Measurements from ENCODE around the gene ZC3H18. TPM values are rescaled to one million over a fixed set of nuclear protein-coding genes. Genes with fewer than 3 reads are reported as not detected.

Gene ZC3H18
- total RNA-seq, 5 donors from 2014 or later (not counting 1 experiment from before 2014, with no cell fraction given): 87.0 to 111 (median 91.5) TPM

- Histone ChIP-seq H3K4me1 (ENCODE audit: control insufficient read depth in 1 of 2, extremely low read depth in 1 of 2, insufficient read depth in 2 of 2, low read length in 2 of 2) (peaks cover 0 to 30% of the 10 kb centered on the region in 2 experiments), H3K9me3 (no peaks in the 10 kb centered on the region), H3K27me3 (replicated peaks in 1 of 2; ENCODE audit: control insufficient read depth in 2 of 2, extremely low read depth in 1 of 2, insufficient read depth in 2 of 2, low read length in 1 of 2) (no peaks in the 10 kb centered on the region), H3K4me3 (ENCODE audit: control insufficient read depth in 1 of 2, extremely low read depth in 1 of 2, low read length in 1 of 2) (no peak overlapping the region), H3K36me3 (ENCODE audit: control insufficient read depth in 2 of 2, extremely low read depth in 1 of 2, insufficient read depth in 1 of 2, low read length in 1 of 2) (peaks cover 2 to 4% of the 10 kb centered on the region in 2 donors), H3K27ac (ENCODE audit: low read length) (no peak overlapping the region)
- H3K36me3 Mint-ChIP-seq: peaks cover 5% of the 10 kb centered on the region
- H3K27me3 Mint-ChIP-seq: no peaks in the 10 kb centered on the region
- CTCF ChIA-PET: no interaction called here
- POLR2A ChIA-PET: no interaction called here
- H3K9me3 Mint-ChIP-seq: peaks cover 0 to 2% (median 0%) of the 10 kb centered on the region in 3 donors
- ATAC-seq (replicated peaks in 1 of 4) (peak in 1 of 4 experiments; percentile 5), DNase-seq (no peak)
- 63% methylated on average over 15 of the region's 18 CpGs for WGBS (ENCODE audit: insufficient coverage)
- no peak overlapping the region for H3K4me3 Mint-ChIP-seq
- peak overlapping the region; percentile 39 to 55 for H3K27ac Mint-ChIP-seq
- peaks cover 0 to 13% (median 11%) of the 10 kb centered on the region in 3 donors for H3K4me1 Mint-ChIP-seq
These were observed 45.1 kb upstream of the ZC3H18 start for GRCh38 chr16:88524973-88525662.

GRCh38 chr16:88525663-88525990, 44.6 kb upstream of the ZC3H18 start:
- ChIA-PET CTCF (no interaction called here), POLR2A (no interaction called here)
- no peaks in the 10 kb centered on the region for H3K9me3 ChIP-seq
- no peaks in the 10 kb centered on the region for H3K27me3 ChIP-seq (replicated peaks in 1 of 2; ENCODE audit: control insufficient read depth in 2 of 2, extremely low read depth in 1 of 2, insufficient read depth in 2 of 2, low read length in 1 of 2)
- H3K27ac Mint-ChIP-seq: no peak overlapping the region
- H3K27ac ChIP-seq (ENCODE audit: low read length): no peak overlapping the region
- no peak overlapping the region for H3K4me3 ChIP-seq (ENCODE audit: control insufficient read depth in 1 of 2, extremely low read depth in 1 of 2, low read length in 1 of 2)
- no peaks in the 10 kb centered on the region for H3K9me3 Mint-ChIP-seq
- H3K4me1 ChIP-seq (ENCODE audit: control insufficient read depth in 1 of 2, extremely low read depth in 1 of 2, insufficient read depth in 2 of 2, low read length in 2 of 2): peaks cover 0 to 30% of the 10 kb centered on the region in 2 experiments
- no peaks in the 10 kb centered on the region for H3K27me3 Mint-ChIP-seq
- H3K4me1 Mint-ChIP-seq: peaks cover 0 to 13% (median 11%) of the 10 kb centered on the region in 3 donors
- H3K36me3 ChIP-seq (ENCODE audit: control insufficient read depth in 2 of 2, extremely low read depth in 1 of 2, insufficient read depth in 1 of 2, low read length in 1 of 2): peaks cover 2 to 4% of the 10 kb centered on the region in 2 donors
- no peak for ATAC-seq (replicated peaks in 1 of 4)
- WGBS (ENCODE audit: insufficient coverage): 69% methylated on average over 16 of the region's 17 CpGs
- peaks cover 5% of the 10 kb centered on the region for H3K36me3 Mint-ChIP-seq
- DNase-seq: no peak
- H3K4me3 Mint-ChIP-seq: no peak overlapping the region

GRCh38 chr16:88526008-88526905, 43.9 kb upstream of the ZC3H18 start:
- ATAC-seq (replicated peaks in 1 of 4) (no peak), DNase-seq (no peak)
- Histone ChIP-seq H3K27me3 (replicated peaks in 1 of 2; ENCODE audit: control insufficient read depth in 2 of 2, extremely low read depth in 1 of 2, insufficient read depth in 2 of 2, low read length in 1 of 2) (no peaks in the 10 kb centered on the region), H3K4me3 (ENCODE audit: control insufficient read depth in 1 of 2, extremely low read depth in 1 of 2, low read length in 1 of 2) (no peak overlapping the region), H3K27ac (ENCODE audit: low read length) (no peak overlapping the region), H3K36me3 (ENCODE audit: control insufficient read depth in 2 of 2, extremely low read depth in 1 of 2, insufficient read depth in 1 of 2, low read length in 1 of 2) (peaks cover under 1 to 2% of the 10 kb centered on the region in 2 donors), H3K4me1 (ENCODE audit: control insufficient read depth in 1 of 2, extremely low read depth in 1 of 2, insufficient read depth in 2 of 2, low read length in 2 of 2) (peaks cover 0 to 30% of the 10 kb centered on the region in 2 experiments), H3K9me3 (no peaks in the 10 kb centered on the region)
- Mint-ChIP-seq H3K9me3 (no peaks in the 10 kb centered on the region), H3K27me3 (no peaks in the 10 kb centered on the region), H3K27ac (peak overlapping the region in 1 of 2 donors; percentile 68), H3K4me3 (no peak overlapping the region), H3K4me1 (peaks cover 0 to 13% (median 11%) of the 10 kb centered on the region in 3 donors), H3K36me3 (peaks cover 5% of the 10 kb centered on the region)
- ChIA-PET POLR2A (no interaction called here), CTCF (no interaction called here)
- 83% methylated on average over 26 of the region's 29 CpGs for WGBS (ENCODE audit: insufficient coverage)

- ChIA-PET CTCF (no interaction called here), POLR2A (no interaction called here)
- Histone ChIP-seq H3K9me3 (no peaks in the 10 kb centered on the region), H3K36me3 (ENCODE audit: control insufficient read depth in 2 of 2, extremely low read depth in 1 of 2, insufficient read depth in 1 of 2, low read length in 1 of 2) (peaks cover 0 to 2% of the 10 kb centered on the region in 2 donors), H3K27me3 (replicated peaks in 1 of 2; ENCODE audit: control insufficient read depth in 2 of 2, extremely low read depth in 1 of 2, insufficient read depth in 2 of 2, low read length in 1 of 2) (no peaks in the 10 kb centered on the region), H3K4me3 (ENCODE audit: control insufficient read depth in 1 of 2, extremely low read depth in 1 of 2, low read length in 1 of 2) (no peak overlapping the region), H3K27ac (ENCODE audit: low read length) (no peak overlapping the region), H3K4me1 (ENCODE audit: control insufficient read depth in 1 of 2, extremely low read depth in 1 of 2, insufficient read depth in 2 of 2, low read length in 2 of 2) (peaks cover 0 to 30% of the 10 kb centered on the region in 2 experiments)
- DNase-seq (no peak), ATAC-seq (replicated peaks in 1 of 4) (peak in 1 of 4 experiments; percentile 10)
- no peaks in the 10 kb centered on the region for H3K9me3 Mint-ChIP-seq
- no peaks in the 10 kb centered on the region for H3K27me3 Mint-ChIP-seq
- no peak overlapping the region for H3K27ac Mint-ChIP-seq
- 97% methylated on average over 9 of the region's 9 CpGs for WGBS (ENCODE audit: insufficient coverage)
- H3K4me3 Mint-ChIP-seq: no peak overlapping the region
- H3K4me1 Mint-ChIP-seq: peaks cover 0 to 13% (median 11%) of the 10 kb centered on the region in 3 donors
- H3K36me3 Mint-ChIP-seq: peaks cover 5% of the 10 kb centered on the region
These were observed 43.4 kb upstream of the ZC3H18 start for GRCh38 chr16:88526906-88527185.

GRCh38 chr16:88527186-88527936, 42.8 kb upstream of the ZC3H18 start:
- no peak overlapping the region for H3K4me3 ChIP-seq (ENCODE audit: control insufficient read depth in 1 of 2, extremely low read depth in 1 of 2, low read length in 1 of 2)
- peaks cover 1 to 2% of the 10 kb centered on the region in 2 donors for H3K36me3 ChIP-seq (ENCODE audit: control insufficient read depth in 2 of 2, extremely low read depth in 1 of 2, insufficient read depth in 1 of 2, low read length in 1 of 2)
- Mint-ChIP-seq H3K4me3 (no peak overlapping the region), H3K27ac (no peak overlapping the region), H3K4me1 (peaks cover 0 to 11% (median 11%) of the 10 kb centered on the region in 3 donors), H3K36me3 (peaks cover 5% of the 10 kb centered on the region), H3K27me3 (no peaks in the 10 kb centered on the region), H3K9me3 (no peaks in the 10 kb centered on the region)
- ChIA-PET POLR2A (no interaction called here), CTCF (interaction anchor here in 1 of 2 donors (0.5 kb wide), 1 partner anchor 87 kb away, joined by 3 read pairs; no protein-coding TSS in a partner anchor)
- H3K27ac ChIP-seq (ENCODE audit: low read length): no peak overlapping the region
- DNase-seq (peak in 29 of 35 experiments; percentile 29 to 75 (median 46)), ATAC-seq (replicated peaks in 1 of 4) (peak; percentile 69 to 79 (median 72))
- H3K27me3 ChIP-seq (replicated peaks in 1 of 2; ENCODE audit: control insufficient read depth in 2 of 2, extremely low read depth in 1 of 2, insufficient read depth in 2 of 2, low read length in 1 of 2): no peaks in the 10 kb centered on the region
- no peaks in the 10 kb centered on the region for H3K9me3 ChIP-seq
- 44% methylated on average over 31 of the region's 32 CpGs for WGBS (ENCODE audit: insufficient coverage)
- H3K4me1 ChIP-seq (ENCODE audit: control insufficient read depth in 1 of 2, extremely low read depth in 1 of 2, insufficient read depth in 2 of 2, low read length in 2 of 2): peaks cover 0 to 30% of the 10 kb centered on the region in 2 experiments

Measured in T-cell (primary cell).